Panc1 (cell line): ENCODE data around the gene PHOX2B. TPM values are rescaled to one million over a fixed set of nuclear protein-coding genes. Genes with fewer than 3 reads are reported as not detected.

Source experiments
- ATAC-seq: fragments of 200-7000 bp; cut with Tn5 transposase; 2 replicates; pipeline ENCODE4 v1.9.1; 2020; ENCODE audit warnings: mild to moderate bottlenecking, moderate library complexity
- Bru-seq: library from RNA; stranded (reverse); fragments of 400-500 nt; gene quantifications from one replicate; lab custom pipeline; 2021; lab: Mats Ljungman, UMichigan
- BruChase-seq, 2 experiments: library from RNA; stranded (reverse); fragments of 400-500 nt; gene quantifications; one replicate each; lab custom pipeline; 2021; lab: Mats Ljungman, UMichigan
- BruUV-seq: library from RNA; stranded (reverse); fragments of 400-500 nt; replicated peaks from 2 replicates; lab custom pipeline; 2021; lab: Mats Ljungman, UMichigan
- CTCF ChIA-PET: fragments of 300-600 bp; sonication (Branson Sonifier 250); formaldehyde crosslinking; loops from one replicate; lab custom pipeline; 2022; ENCODE audit warnings: antibody characterized with exemption; lab: Charles Lee
- POLR2A ChIA-PET: fragments of 300-600 bp; sonication (Branson Sonifier 250); formaldehyde crosslinking; loops from one replicate; lab custom pipeline; 2022; ENCODE audit warnings: antibody characterized with exemption; lab: Charles Lee
- DNase-seq: peaks from one replicate; pipeline ENCODE4 v3.0.0-alpha.2; 2010; ENCODE audit warnings: low read depth, low spot score
- H3K27ac ChIP-seq: 2 replicates; pipeline ENCODE4 v1.5.1; 2011; ENCODE audit warnings: mild to moderate bottlenecking, low read length, inconsistent platforms
- H3K27me3 ChIP-seq: fragments of 200-500 bp; sonication (Bioruptor generic); 2 replicates; pipeline ENCODE4 v1.6.0; 2014; ENCODE audit warnings: low read length, inconsistent platforms; ENCODE audit not compliant: control insufficient read depth, insufficient read depth
- H3K36me3 ChIP-seq: fragments of 200-500 bp; sonication (Bioruptor generic); 2 replicates; pipeline ENCODE4 v1.5.1; 2014; ENCODE audit warnings: inconsistent platforms, mild to moderate bottlenecking, low read length, moderate library complexity; ENCODE audit not compliant: control insufficient read depth, insufficient read depth
- H3K4me1 ChIP-seq: 2 replicates; pipeline ENCODE4 v1.5.1; 2011; ENCODE audit warnings: inconsistent platforms, mild to moderate bottlenecking, low read length, moderate library complexity; ENCODE audit not compliant: control insufficient read depth, insufficient read depth
- H3K4me3 ChIP-seq, 2 experiments: 2 replicates each; pipeline ENCODE4 v1.5.1; 2011 to 2012; ENCODE audit warnings: low read depth in 2 of 2, low read length in 2 of 2, mild to moderate bottlenecking in 2 of 2, inconsistent platforms in 1 of 2, moderate library complexity in 1 of 2
- H3K9me3 ChIP-seq: fragments of 200-500 bp; sonication (Bioruptor generic); 2 replicates; pipeline ENCODE4 v1.5.1; 2014; ENCODE audit warnings: low read depth, mild to moderate bottlenecking, inconsistent platforms, low read length, moderate library complexity; ENCODE audit not compliant: control insufficient read depth, insufficient read depth
- POLR2AphosphoS5 ChIP-seq: IDR thresholded peaks from 2 replicates; pipeline ENCODE4 v1.6.1; 2012; ENCODE audit warnings: mild to moderate bottlenecking, low read depth, low read length, moderate library complexity
- SIN3A ChIP-seq: IDR thresholded peaks from 2 replicates; pipeline ENCODE4 v1.6.1; 2012; ENCODE audit warnings: low read depth, mild to moderate bottlenecking, low read length, moderate library complexity, borderline replicate concordance; ENCODE audit not compliant: insufficient read depth
- TCF7L2 ChIP-seq: IDR thresholded peaks from 2 replicates; pipeline ENCODE4 v1.6.1; 2011; ENCODE audit warnings: mild to moderate bottlenecking, low read depth, low read length, inconsistent platforms
- in situ Hi-C: cut with HindIII; loops from 2 replicates; pipeline ENCODE4 v1.10.0; 2016; ENCODE audit warnings: low sequenced_read_pairs, low pct_unique_long_range_greater_than_20kb
- intact Hi-C: fragments of 100-400 bp; cut with micrococcal nuclease; formaldehyde crosslinking; loops from one replicate; pipeline ENCODE4 v1.10.0; 2022; ENCODE audit not compliant: unreplicated experiment
- long read RNA-seq: library from polyadenylated mRNA; unstranded; transcript quantifications from one replicate; pipeline ENCODE4 v2.0.0, GENCODE V29; 2021; ENCODE audit not compliant: unreplicated experiment
- polyA plus RNA-seq: library from polyadenylated mRNA; unstranded; fragments of >200 nt; gene quantifications from one replicate; pipeline ENCODE4 v1.2.1, GENCODE V29; 2012; ENCODE audit warnings: missing spikeins; ENCODE audit not compliant: insufficient read length
- total RNA-seq: library from RNA; stranded (reverse); gene quantifications from one replicate; pipeline ENCODE4 v1.2.1, GENCODE V29; 2021; ENCODE audit not compliant: unreplicated experiment
- TF ChIP-seq, protein P1 (sequence below): fragments of 450-650 bp; IDR thresholded peaks from 2 replicates; pipeline ENCODE4 v1.5.1; 2017; ENCODE audit warnings: mild to moderate bottlenecking
- TF ChIP-seq, protein P2 (sequence below), 2 experiments: IDR thresholded peaks; 2 replicates each; pipeline ENCODE4 v1.6.1; 2011 to 2012; ENCODE audit warnings: low read depth in 2 of 2, control low read depth in 1 of 2, low read length in 1 of 2, mild to moderate bottlenecking in 1 of 2, moderate library complexity in 1 of 2; ENCODE audit not compliant: insufficient read depth in 1 of 2

Gene PHOX2B
- not detected for total RNA-seq
- not detected for polyA plus RNA-seq
- not detected for Bru-seq, nascent RNA
- BruChase-seq, experiment 1, labeled RNA remaining after a 2-hour chase: not detected
- not detected for BruChase-seq, experiment 2, labeled RNA remaining after a 6-hour chase
- long read RNA-seq: 0 reads

DNA sequence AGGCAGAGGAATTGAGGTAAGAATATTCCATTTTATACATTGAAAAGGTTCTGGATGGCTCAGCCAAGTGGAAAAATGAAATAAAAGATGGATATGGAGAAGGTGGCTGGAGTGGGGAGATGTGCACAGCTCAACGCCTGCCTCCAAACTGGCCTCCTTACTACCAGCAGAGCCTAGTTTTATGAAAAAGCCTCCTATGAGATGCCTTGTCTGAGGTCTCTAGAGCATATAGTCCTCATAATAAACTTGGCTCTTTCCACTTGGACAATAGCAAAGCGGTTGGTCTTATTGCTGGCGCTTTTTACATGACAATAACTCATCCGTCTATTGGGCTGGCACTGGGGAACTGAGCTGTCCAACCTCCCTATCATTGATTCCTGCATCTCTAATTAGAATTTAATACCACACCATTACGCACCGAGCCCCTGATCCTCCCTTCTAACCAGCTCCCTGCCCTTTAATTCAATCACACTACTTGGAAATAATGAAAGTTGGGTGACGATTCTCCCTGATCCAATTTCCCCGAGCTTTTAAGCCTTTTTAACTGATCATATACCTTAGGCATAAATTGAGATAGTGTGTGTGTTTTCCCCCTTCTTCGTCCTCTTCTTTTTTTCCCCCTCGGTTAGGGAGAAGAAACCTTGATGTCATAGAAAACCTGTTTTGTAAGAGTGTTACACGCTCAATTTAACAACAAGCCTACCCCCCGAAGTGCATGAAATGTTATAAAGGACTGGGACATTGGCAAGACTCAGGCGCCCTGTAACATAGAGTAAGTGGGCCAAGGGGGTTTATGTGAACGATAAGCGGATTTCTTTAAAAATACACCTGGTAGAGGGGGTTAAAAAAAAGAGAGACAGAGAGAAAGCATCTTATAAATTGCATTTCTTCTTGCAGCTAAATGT is at the start of gene PHOX2B:
TSS of gene PHOX2B (minus strand) at position 155 of the 905 bp plus-strand sequence. CDS start at position 40, 115 bp downstream.
- Histone ChIP-seq H3K36me3 (no peaks in the 10 kb centered on the region), H3K27ac (no peak within 1 kb of the TSS), H3K4me1 (no peaks in the 10 kb centered on the region), H3K4me3 (no peak within 1 kb of the TSS; a peak in 1 of 4 replicates), H3K9me3 (no peaks in the 10 kb centered on the region), H3K27me3 (peaks cover 5% of the 10 kb centered on the region; the same call in 1 of the 2 replicates)
- in situ Hi-C loops (no loop called here), intact Hi-C loops (no loop called here)
- no TSS peak for BruUV-seq
- ATAC-seq (no peak), DNase-seq (no peak)
- ChIA-PET POLR2A (no interaction called here), CTCF (no interaction called here)
- TF ChIP-seq, protein P1, sequence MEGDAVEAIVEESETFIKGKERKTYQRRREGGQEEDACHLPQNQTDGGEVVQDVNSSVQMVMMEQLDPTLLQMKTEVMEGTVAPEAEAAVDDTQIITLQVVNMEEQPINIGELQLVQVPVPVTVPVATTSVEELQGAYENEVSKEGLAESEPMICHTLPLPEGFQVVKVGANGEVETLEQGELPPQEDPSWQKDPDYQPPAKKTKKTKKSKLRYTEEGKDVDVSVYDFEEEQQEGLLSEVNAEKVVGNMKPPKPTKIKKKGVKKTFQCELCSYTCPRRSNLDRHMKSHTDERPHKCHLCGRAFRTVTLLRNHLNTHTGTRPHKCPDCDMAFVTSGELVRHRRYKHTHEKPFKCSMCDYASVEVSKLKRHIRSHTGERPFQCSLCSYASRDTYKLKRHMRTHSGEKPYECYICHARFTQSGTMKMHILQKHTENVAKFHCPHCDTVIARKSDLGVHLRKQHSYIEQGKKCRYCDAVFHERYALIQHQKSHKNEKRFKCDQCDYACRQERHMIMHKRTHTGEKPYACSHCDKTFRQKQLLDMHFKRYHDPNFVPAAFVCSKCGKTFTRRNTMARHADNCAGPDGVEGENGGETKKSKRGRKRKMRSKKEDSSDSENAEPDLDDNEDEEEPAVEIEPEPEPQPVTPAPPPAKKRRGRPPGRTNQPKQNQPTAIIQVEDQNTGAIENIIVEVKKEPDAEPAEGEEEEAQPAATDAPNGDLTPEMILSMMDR: no peak
- TF ChIP-seq POLR2AphosphoS5 (no peak), TCF7L2 (no peak), SIN3A (no peak)
- TF ChIP-seq, protein P2, sequence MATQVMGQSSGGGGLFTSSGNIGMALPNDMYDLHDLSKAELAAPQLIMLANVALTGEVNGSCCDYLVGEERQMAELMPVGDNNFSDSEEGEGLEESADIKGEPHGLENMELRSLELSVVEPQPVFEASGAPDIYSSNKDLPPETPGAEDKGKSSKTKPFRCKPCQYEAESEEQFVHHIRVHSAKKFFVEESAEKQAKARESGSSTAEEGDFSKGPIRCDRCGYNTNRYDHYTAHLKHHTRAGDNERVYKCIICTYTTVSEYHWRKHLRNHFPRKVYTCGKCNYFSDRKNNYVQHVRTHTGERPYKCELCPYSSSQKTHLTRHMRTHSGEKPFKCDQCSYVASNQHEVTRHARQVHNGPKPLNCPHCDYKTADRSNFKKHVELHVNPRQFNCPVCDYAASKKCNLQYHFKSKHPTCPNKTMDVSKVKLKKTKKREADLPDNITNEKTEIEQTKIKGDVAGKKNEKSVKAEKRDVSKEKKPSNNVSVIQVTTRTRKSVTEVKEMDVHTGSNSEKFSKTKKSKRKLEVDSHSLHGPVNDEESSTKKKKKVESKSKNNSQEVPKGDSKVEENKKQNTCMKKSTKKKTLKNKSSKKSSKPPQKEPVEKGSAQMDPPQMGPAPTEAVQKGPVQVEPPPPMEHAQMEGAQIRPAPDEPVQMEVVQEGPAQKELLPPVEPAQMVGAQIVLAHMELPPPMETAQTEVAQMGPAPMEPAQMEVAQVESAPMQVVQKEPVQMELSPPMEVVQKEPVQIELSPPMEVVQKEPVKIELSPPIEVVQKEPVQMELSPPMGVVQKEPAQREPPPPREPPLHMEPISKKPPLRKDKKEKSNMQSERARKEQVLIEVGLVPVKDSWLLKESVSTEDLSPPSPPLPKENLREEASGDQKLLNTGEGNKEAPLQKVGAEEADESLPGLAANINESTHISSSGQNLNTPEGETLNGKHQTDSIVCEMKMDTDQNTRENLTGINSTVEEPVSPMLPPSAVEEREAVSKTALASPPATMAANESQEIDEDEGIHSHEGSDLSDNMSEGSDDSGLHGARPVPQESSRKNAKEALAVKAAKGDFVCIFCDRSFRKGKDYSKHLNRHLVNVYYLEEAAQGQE (IDR thresholded peaks at IDR 0.05; ENCODE audit: insufficient read depth in 1 of 2, low read depth in 2 of 2, low read length in 1 of 2): no peak

DNA sequence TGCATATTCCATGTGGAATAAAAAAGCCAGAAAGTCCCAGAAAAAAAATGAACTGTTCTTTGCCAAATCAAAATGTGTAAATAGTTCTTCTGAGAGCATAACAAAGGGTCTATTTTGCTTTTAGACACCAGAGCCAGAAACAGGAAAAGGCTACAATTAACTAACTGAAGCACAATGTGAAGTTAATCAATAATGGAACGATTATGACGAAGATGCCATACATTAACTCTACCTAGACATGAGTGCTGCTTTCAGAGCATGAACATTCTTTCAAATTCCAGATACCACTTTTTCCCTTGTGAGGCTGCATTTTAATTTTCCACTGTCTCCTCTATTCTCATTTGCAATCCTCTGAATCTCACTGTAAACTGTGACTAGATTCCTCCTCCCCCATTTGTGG is 48.7 kb upstream of the PHOX2B start:
- TF ChIP-seq TCF7L2: no peak
- TF ChIP-seq SIN3A: no peak
- TF ChIP-seq, protein P2 (IDR thresholded peaks at IDR 0.05; ENCODE audit: insufficient read depth in 1 of 2, low read depth in 2 of 2, low read length in 1 of 2): no peak
- TF ChIP-seq, protein P1: no peak
- no peak for TF ChIP-seq POLR2AphosphoS5
- CTCF ChIA-PET: no interaction called here
- Histone ChIP-seq H3K4me3 (no peak overlapping the region), H3K4me1 (no peaks in the 10 kb centered on the region), H3K9me3 (no peaks in the 10 kb centered on the region), H3K27ac (no peak overlapping the region), H3K27me3 (no peaks in the 10 kb centered on the region), H3K36me3 (no peaks in the 10 kb centered on the region)
- in situ Hi-C loops: no loop called here
- intact Hi-C loops: no loop called here
- DNase-seq: no peak
- POLR2A ChIA-PET: no interaction called here
- ATAC-seq: no peak
- BruUV-seq: no TSS peak
